Embryonic facial prominence (tissue), 1 donor: ENCODE measurements around the gene JAKMIP2.
"Not testable (repeated sequence)": the region's sequence is repeated elsewhere in the genome, so short reads cannot be mapped to it uniquely, and the experiment has no call there.

Source experiments
- DNase-seq: peaks from one replicate; pipeline ENCODE4 v3.0.0-alpha.2; 2016; ENCODE audit errors: extremely low spot score

Gene JAKMIP2

GRCh38 chr5:147610798-147611197, 171.7 kb downstream of the JAKMIP2 start:
- no peak for DNase-seq

- DNase-seq = no peak
These were observed 180.9 kb downstream of the JAKMIP2 start for GRCh38 chr5:147601652-147602051.

- no peak for DNase-seq
These were observed 191.4 kb downstream of the JAKMIP2 start for GRCh38 chr5:147591120-147591519.

- no peak for DNase-seq
These were observed 192.4 kb downstream of the JAKMIP2 start for GRCh38 chr5:147590096-147590495.

- DNase-seq = no peak
These were observed 195.7 kb downstream of the JAKMIP2 start for GRCh38 chr5:147586832-147587231.

GRCh38 chr5:147586221-147586620, 196.3 kb downstream of the JAKMIP2 start:
- DNase-seq = no peak

- DNase-seq = not testable (repeated sequence)
These were observed 200.3 kb downstream of the JAKMIP2 start for GRCh38 chr5:147582272-147582671.

GRCh38 chr5:147580418-147580817, 202.1 kb downstream of the JAKMIP2 start:
- not testable (repeated sequence) for DNase-seq

- DNase-seq = peak; percentile 61
These were observed 204.1 kb downstream of the JAKMIP2 start for GRCh38 chr5:147578228-147579024.

GRCh38 chr5:147576646-147577535, 205.6 kb downstream of the JAKMIP2 start:
- DNase-seq = peak; percentile 39

- DNase-seq = no peak
These were observed 206.9 kb downstream of the JAKMIP2 start for GRCh38 chr5:147575598-147575997.

- DNase-seq = no peak
These were observed 209.3 kb downstream of the JAKMIP2 start for GRCh38 chr5:147573211-147573610.

GRCh38 chr5:147568710-147569406, 213.7 kb downstream of the JAKMIP2 start:
- DNase-seq = no peak

GRCh38 chr5:147567917-147568598, 214.5 kb downstream of the JAKMIP2 start:
- DNase-seq = no peak

- DNase-seq = no peak
These were observed 217.0 kb downstream of the JAKMIP2 start for GRCh38 chr5:147565524-147565923.

- no peak for DNase-seq
These were observed 218.4 kb downstream of the JAKMIP2 start for GRCh38 chr5:147564124-147564486.

- DNase-seq = no peak
These were observed 218.9 kb downstream of the JAKMIP2 start for GRCh38 chr5:147563466-147564123.

GRCh38 chr5:147561435-147561834, 221.1 kb downstream of the JAKMIP2 start:
- DNase-seq = no peak

- DNase-seq = no peak
These were observed 221.7 kb downstream of the JAKMIP2 start for GRCh38 chr5:147560718-147561331.

GRCh38 chr5:147559749-147560148, 222.8 kb downstream of the JAKMIP2 start:
- no peak for DNase-seq

GRCh38 chr5:147558826-147559225, 223.7 kb downstream of the JAKMIP2 start:
- DNase-seq = no peak
